Bronchial epithelial cell (primary cell): ENCODE measurements around the gene EMC1. TPM values are rescaled to one million over a fixed set of nuclear protein-coding genes. Genes with fewer than 3 reads are reported as not detected.
A peak's percentile ranks its signal among the peaks of the same experiment; 100 is the strongest.
"Not testable (repeated sequence)": the region's sequence is repeated elsewhere in the genome, so short reads cannot be mapped to it uniquely, and the experiment has no call there.

Experiments
- DNase-seq: peaks from one replicate; pipeline ENCODE4 v3.0.0-alpha.2; 2010; ENCODE audit warnings: low read depth
- FAIRE-seq: peaks from 2 replicates; lab custom pipeline; 2011; peaks lifted over from hg19 to GRCh38; lab: Jason Lieb, UNC
- H3K27me3 ChIP-seq: 2 replicates; pipeline ENCODE4 v1.5.1; 2011; ENCODE audit warnings: low read length; ENCODE audit not compliant: control insufficient read depth, insufficient read depth
- H3K36me3 ChIP-seq: 2 replicates; pipeline ENCODE4 v1.5.1; 2011; ENCODE audit warnings: low read length; ENCODE audit not compliant: control insufficient read depth, insufficient read depth
- H3K4me3 ChIP-seq: 2 replicates; pipeline ENCODE4 v1.5.1; 2011; ENCODE audit warnings: mild to moderate bottlenecking, low read depth, low read length, control low read depth
- CTCF ChIP-seq: IDR thresholded peaks from 2 replicates; pipeline ENCODE4 v1.5.1; 2011; ENCODE audit warnings: mild to moderate bottlenecking, moderate library complexity, low read length, control low read depth, inconsistent platforms; ENCODE audit not compliant: insufficient read depth, severe bottlenecking
- total RNA-seq: library from RNA; depleted of rRNA; stranded (reverse); fragments of >200 nt; gene quantifications from 2 replicates; pipeline ENCODE4 v1.2.1, GENCODE V29; 2014

EMC1 gene
- total RNA-seq, 1 donor from 2014 or later, result 45.8 TPM

- TF ChIP-seq CTCF, result no peak
- FAIRE-seq, result no peak
- no peak for DNase-seq
- peaks cover 24% of the 10 kb centered on the region for H3K36me3 ChIP-seq
- H3K4me3 ChIP-seq, result no peak overlapping the region
- H3K27me3 ChIP-seq, result no peaks in the 10 kb centered on the region
Observed at GRCh38 chr1:19182223-19182622, 69.1 kb downstream of the EMC1 start.

- not testable (repeated sequence) for H3K4me3 ChIP-seq, DNase-seq, FAIRE-seq, H3K27me3 ChIP-seq
- H3K36me3 ChIP-seq, result peaks cover 24% of the 10 kb centered on the region
Observed at GRCh38 chr1:19180265-19180657, 71.1 kb downstream of the EMC1 start.

GRCh38 chr1:19179597-19180264 is 71.6 kb downstream of the EMC1 start:
- TF ChIP-seq CTCF, result no peak
- no peak for FAIRE-seq
- Histone ChIP-seq H3K36me3 (peaks cover 25% of the 10 kb centered on the region), H3K27me3 (no peaks in the 10 kb centered on the region), H3K4me3 (no peak overlapping the region)
- peak; percentile 12 for DNase-seq

GRCh38 chr1:19178734-19179398 is 72.5 kb downstream of the EMC1 start:
- no peak for FAIRE-seq
- H3K27me3 ChIP-seq, result no peaks in the 10 kb centered on the region
- H3K4me3 ChIP-seq, result no peak overlapping the region
- TF ChIP-seq CTCF, result no peak
- no peak for DNase-seq
- peaks cover 27% of the 10 kb centered on the region for H3K36me3 ChIP-seq

- no peak overlapping the region for H3K4me3 ChIP-seq
- DNase-seq (no peak), FAIRE-seq (no peak)
Observed at GRCh38 chr1:19177811-19178210, 73.5 kb downstream of the EMC1 start.

More at GRCh38 chr1:19177811-19178210, 73.5 kb downstream of the EMC1 start:
- no peaks in the 10 kb centered on the region for H3K27me3 ChIP-seq
- peaks cover 30% of the 10 kb centered on the region for H3K36me3 ChIP-seq
- no peak for TF ChIP-seq CTCF
